Esophagus muscularis mucosa (tissue), 3 donors: Measurements from ENCODE around the gene THEMIS.

ENCODE experiments used
- POLR2A ChIP-seq: fragments of 450-650 bp; IDR thresholded peaks from one replicate; pipeline ENCODE4 v1.6.1; 2017; ENCODE audit warnings: antibody characterized with exemption, moderate library complexity, mild to moderate bottlenecking, low read depth
- POLR2AphosphoS5 ChIP-seq, 2 donors: sonication (generic); formaldehyde crosslinking; IDR thresholded peaks; one replicate each; pipeline ENCODE4 v1.6.1; 2017; ENCODE audit warnings: antibody characterized with exemption in 2 of 2
- TF ChIP-seq, protein P1 (sequence below), 3 experiments: fragments of 200-600 bp in 2 of 3; fragments of 450-650 bp in 1 of 3; sonication (generic) in 2 of 3; IDR thresholded peaks; one replicate each; pipeline ENCODE4 v1.5.1; 2017 to 2019; ENCODE audit warnings: antibody characterized with exemption in 3 of 3, mild to moderate bottlenecking in 2 of 3, moderate library complexity in 1 of 3

DNA sequence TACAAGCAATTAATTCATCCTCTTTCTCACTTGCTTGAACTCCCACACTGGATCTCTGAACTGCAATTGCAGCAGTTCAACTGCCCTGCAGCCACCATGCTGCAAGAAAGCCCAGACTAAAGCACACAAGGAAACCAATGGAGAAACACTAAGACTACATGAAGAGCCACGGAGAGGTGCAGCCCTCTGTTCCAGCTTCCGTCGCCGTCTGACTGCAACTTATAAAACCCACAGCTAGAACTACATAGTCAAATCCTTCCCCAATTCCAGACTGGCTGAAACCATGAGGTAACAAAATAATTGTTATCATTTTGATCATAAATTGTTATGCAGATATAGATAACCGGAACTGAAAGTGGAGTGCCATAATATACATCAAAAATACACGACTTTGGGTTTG lies 21.1 kb upstream of the THEMIS start:
- TF ChIP-seq, protein P1, sequence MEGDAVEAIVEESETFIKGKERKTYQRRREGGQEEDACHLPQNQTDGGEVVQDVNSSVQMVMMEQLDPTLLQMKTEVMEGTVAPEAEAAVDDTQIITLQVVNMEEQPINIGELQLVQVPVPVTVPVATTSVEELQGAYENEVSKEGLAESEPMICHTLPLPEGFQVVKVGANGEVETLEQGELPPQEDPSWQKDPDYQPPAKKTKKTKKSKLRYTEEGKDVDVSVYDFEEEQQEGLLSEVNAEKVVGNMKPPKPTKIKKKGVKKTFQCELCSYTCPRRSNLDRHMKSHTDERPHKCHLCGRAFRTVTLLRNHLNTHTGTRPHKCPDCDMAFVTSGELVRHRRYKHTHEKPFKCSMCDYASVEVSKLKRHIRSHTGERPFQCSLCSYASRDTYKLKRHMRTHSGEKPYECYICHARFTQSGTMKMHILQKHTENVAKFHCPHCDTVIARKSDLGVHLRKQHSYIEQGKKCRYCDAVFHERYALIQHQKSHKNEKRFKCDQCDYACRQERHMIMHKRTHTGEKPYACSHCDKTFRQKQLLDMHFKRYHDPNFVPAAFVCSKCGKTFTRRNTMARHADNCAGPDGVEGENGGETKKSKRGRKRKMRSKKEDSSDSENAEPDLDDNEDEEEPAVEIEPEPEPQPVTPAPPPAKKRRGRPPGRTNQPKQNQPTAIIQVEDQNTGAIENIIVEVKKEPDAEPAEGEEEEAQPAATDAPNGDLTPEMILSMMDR (IDR thresholded peaks at IDR 0.05) = no peak
- no peak for TF ChIP-seq POLR2AphosphoS5 (IDR thresholded peaks at IDR 0.05)
- no peak for TF ChIP-seq POLR2A
